ENCODE measurements around the gene AOC2. TPM values are rescaled to one million over a fixed set of nuclear protein-coding genes. Genes with fewer than 3 reads are reported as not detected.

Gene AOC2
- total RNA-seq, 1 donor from 2014 or later = 4.1 TPM

DNA sequence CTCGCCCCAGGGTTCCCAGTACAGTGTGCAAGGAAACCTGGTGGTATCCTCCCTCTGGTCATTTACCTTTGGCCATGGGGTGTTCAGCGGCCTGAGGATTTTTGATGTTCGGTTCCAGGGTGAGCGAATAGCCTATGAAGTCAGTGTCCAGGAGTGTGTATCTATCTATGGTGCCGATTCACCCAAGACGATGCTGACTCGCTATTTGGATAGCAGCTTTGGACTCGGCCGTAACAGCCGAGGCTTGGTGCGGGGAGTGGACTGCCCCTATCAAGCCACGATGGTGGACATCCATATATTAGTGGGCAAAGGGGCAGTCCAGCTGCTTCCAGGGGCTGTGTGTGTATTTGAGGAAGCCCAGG lies 1.2 kb downstream of the AOC2 start:
- Mint-ChIP-seq H3K27me3 (no peaks in the 10 kb centered on the region), H3K27ac (no peak overlapping the region), H3K9me3 (ENCODE audit: low read depth) (no peaks in the 10 kb centered on the region), H3K4me1 (ENCODE audit: low read depth) (no peaks in the 10 kb centered on the region), H3K36me3 (ENCODE audit: insufficient read depth) (peaks cover 5% of the 10 kb centered on the region), H3K4me3 (ENCODE audit: low read depth) (no peak overlapping the region)
- TF ChIP-seq, protein P1, sequence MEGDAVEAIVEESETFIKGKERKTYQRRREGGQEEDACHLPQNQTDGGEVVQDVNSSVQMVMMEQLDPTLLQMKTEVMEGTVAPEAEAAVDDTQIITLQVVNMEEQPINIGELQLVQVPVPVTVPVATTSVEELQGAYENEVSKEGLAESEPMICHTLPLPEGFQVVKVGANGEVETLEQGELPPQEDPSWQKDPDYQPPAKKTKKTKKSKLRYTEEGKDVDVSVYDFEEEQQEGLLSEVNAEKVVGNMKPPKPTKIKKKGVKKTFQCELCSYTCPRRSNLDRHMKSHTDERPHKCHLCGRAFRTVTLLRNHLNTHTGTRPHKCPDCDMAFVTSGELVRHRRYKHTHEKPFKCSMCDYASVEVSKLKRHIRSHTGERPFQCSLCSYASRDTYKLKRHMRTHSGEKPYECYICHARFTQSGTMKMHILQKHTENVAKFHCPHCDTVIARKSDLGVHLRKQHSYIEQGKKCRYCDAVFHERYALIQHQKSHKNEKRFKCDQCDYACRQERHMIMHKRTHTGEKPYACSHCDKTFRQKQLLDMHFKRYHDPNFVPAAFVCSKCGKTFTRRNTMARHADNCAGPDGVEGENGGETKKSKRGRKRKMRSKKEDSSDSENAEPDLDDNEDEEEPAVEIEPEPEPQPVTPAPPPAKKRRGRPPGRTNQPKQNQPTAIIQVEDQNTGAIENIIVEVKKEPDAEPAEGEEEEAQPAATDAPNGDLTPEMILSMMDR (IDR thresholded peaks at IDR 0.05; ENCODE audit: unreplicated experiment) = no peak
- DNase-seq (ENCODE audit: low spot score, unreplicated experiment) = no peak

DNA sequence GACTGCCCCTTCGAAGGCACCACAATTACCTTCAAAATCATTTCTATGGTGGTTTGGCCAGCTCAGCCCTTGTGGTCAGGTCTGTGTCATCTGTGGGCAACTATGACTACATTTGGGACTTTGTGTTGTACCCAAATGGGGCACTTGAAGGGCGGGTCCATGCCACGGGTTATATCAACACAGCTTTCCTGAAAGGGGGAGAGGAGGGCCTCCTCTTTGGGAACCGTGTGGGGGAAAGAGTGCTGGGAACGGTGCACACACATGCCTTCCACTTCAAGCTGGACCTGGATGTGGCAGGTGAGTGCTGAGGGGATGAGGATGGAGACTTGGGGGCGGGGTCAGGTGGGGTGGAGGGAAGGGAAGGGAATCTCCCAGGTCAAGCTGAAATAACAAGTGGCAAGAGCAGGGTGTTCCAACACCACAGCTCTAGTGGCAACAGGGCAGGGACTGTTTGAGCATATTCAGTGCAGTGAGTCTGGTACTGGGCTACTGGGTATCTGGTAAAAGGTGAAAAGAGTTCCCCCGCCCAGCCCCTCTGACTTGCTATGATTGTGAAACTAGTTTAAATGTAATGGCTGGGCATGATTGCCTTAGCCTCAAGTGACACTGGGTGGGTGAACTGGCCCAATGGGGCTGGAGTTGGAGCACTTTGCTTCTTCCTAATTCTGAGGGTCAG lies 1.7 kb downstream of the AOC2 start:
- H3K4me3 Mint-ChIP-seq (ENCODE audit: low read depth) = no peak overlapping the region
- no peaks in the 10 kb centered on the region for H3K9me3 Mint-ChIP-seq (ENCODE audit: low read depth)
- peaks cover 5% of the 10 kb centered on the region for H3K36me3 Mint-ChIP-seq (ENCODE audit: insufficient read depth)
- no peaks in the 10 kb centered on the region for H3K4me1 Mint-ChIP-seq (ENCODE audit: low read depth)
- no peak overlapping the region for H3K27ac Mint-ChIP-seq
- no peak for DNase-seq (ENCODE audit: low spot score, unreplicated experiment)
- no peaks in the 10 kb centered on the region for H3K27me3 Mint-ChIP-seq
- TF ChIP-seq, protein P1 (IDR thresholded peaks at IDR 0.05; ENCODE audit: unreplicated experiment) = no peak

GRCh38 chr17:42846594-42847280 lies 2.4 kb downstream of the AOC2 start:
- Mint-ChIP-seq H3K4me1 (ENCODE audit: low read depth) (no peaks in the 10 kb centered on the region), H3K4me3 (ENCODE audit: low read depth) (no peak overlapping the region), H3K27me3 (no peaks in the 10 kb centered on the region), H3K36me3 (ENCODE audit: insufficient read depth) (peaks cover 5% of the 10 kb centered on the region), H3K9me3 (ENCODE audit: low read depth) (no peaks in the 10 kb centered on the region), H3K27ac (peak overlapping the region; percentile 20)
- no peak for DNase-seq (ENCODE audit: low spot score, unreplicated experiment)
- TF ChIP-seq, protein P1 (IDR thresholded peaks at IDR 0.05; ENCODE audit: unreplicated experiment) = no peak

DNA sequence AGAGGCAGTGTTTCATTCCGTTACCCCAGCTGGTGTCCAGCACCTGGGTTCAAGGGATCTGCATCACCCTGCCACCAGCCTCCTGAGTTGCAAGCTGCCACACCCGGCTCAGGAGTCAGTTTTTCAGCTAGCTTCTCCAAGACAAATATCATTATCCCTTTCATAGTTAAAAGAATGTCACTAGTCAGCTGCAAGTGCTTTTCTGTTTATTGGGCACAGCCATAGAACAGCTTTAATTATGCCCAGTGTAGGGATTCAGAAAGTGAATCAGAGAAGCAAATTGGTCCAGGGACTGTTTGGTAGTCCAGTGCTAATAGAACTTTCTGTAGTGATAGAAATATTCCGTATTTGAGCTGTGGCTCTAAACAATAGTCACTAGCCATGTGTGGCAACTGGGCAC lies 3.7 kb downstream of the AOC2 start:
- Mint-ChIP-seq H3K4me3 (ENCODE audit: low read depth) (no peak overlapping the region), H3K9me3 (ENCODE audit: low read depth) (no peaks in the 10 kb centered on the region), H3K27ac (no peak overlapping the region), H3K36me3 (ENCODE audit: insufficient read depth) (peaks cover 2% of the 10 kb centered on the region), H3K27me3 (no peaks in the 10 kb centered on the region), H3K4me1 (ENCODE audit: low read depth) (no peaks in the 10 kb centered on the region)
- TF ChIP-seq, protein P1 (IDR thresholded peaks at IDR 0.05; ENCODE audit: unreplicated experiment) = no peak
- DNase-seq (ENCODE audit: low spot score, unreplicated experiment) = no peak

DNA sequence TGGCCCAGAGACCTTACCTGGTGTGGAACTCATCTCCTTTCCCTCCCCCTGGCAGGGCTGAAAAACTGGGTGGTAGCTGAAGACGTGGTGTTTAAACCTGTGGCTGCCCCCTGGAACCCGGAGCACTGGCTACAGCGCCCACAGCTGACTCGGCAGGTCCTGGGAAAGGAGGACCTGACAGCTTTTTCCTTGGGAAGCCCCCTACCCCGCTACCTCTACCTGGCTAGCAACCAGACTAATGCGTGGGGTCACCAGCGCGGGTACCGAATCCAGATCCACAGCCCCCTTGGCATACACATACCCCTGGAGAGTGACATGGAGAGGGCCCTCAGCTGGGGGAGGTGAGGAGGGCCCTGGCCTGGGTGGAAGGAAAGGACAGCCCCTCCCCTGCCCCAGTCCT lies 4.7 kb downstream of the AOC2 start:
- no peak overlapping the region for H3K27ac Mint-ChIP-seq
- H3K36me3 Mint-ChIP-seq (ENCODE audit: insufficient read depth) = no peaks in the 10 kb centered on the region
- H3K4me1 Mint-ChIP-seq (ENCODE audit: low read depth) = no peaks in the 10 kb centered on the region
- peaks cover 4% of the 10 kb centered on the region for H3K27me3 Mint-ChIP-seq
- no peak for DNase-seq (ENCODE audit: low spot score, unreplicated experiment)
- no peak overlapping the region for H3K4me3 Mint-ChIP-seq (ENCODE audit: low read depth)
- no peaks in the 10 kb centered on the region for H3K9me3 Mint-ChIP-seq (ENCODE audit: low read depth)
- TF ChIP-seq, protein P1 (IDR thresholded peaks at IDR 0.05; ENCODE audit: unreplicated experiment) = no peak

Measured in progenitor cell of endocrine pancreas (in vitro differentiated cells).